GM23338 (cell line): ENCODE data around the gene DGKB.

ENCODE experiments used
- EZH2 ChIP-seq: fragments of 200-600 bp; sonication (generic); IDR thresholded peaks from one replicate; pipeline ENCODE4 v1.8.0; 2017; ENCODE audit warnings: antibody characterized with exemption, mild to moderate bottlenecking, low read depth; ENCODE audit not compliant: unreplicated experiment
- EZH2phosphoT487 ChIP-seq: fragments of 200-600 bp; sonication (generic); IDR thresholded peaks from one replicate; pipeline ENCODE4 v1.8.1; 2018; ENCODE audit warnings: antibody characterized with exemption; ENCODE audit not compliant: unreplicated experiment
- POLR2AphosphoS5 ChIP-seq: IDR thresholded peaks from 2 replicates; pipeline ENCODE4 v1.6.1; 2016; ENCODE audit warnings: antibody characterized with exemption, low read depth
- STAT1 ChIP-seq: IDR thresholded peaks from one replicate; pipeline ENCODE4 v1.6.1; 2016; ENCODE audit warnings: antibody characterized with exemption; ENCODE audit not compliant: unreplicated experiment
- TF ChIP-seq, protein P1 (sequence below), 2 experiments: fragments of 200-600 bp in 1 of 2; sonication (generic) in 1 of 2; conservative IDR thresholded peaks; 2 replicates each; pipeline versions ENCODE4 v1.5.1 to v1.6.1; 2016 to 2017; ENCODE audit warnings: antibody characterized with exemption in 2 of 2, low read depth in 2 of 2, mild to moderate bottlenecking in 2 of 2, moderate library complexity in 1 of 2
- TF ChIP-seq, protein P2 (sequence below): IDR thresholded peaks from one replicate; pipeline ENCODE4 v1.6.1; 2018; ENCODE audit warnings: antibody characterized with exemption; ENCODE audit not compliant: unreplicated experiment
- TF ChIP-seq, protein P3 (sequence below): IDR thresholded peaks from 2 replicates; pipeline ENCODE4 v1.6.1; 2016; ENCODE audit warnings: antibody characterized with exemption

DNA sequence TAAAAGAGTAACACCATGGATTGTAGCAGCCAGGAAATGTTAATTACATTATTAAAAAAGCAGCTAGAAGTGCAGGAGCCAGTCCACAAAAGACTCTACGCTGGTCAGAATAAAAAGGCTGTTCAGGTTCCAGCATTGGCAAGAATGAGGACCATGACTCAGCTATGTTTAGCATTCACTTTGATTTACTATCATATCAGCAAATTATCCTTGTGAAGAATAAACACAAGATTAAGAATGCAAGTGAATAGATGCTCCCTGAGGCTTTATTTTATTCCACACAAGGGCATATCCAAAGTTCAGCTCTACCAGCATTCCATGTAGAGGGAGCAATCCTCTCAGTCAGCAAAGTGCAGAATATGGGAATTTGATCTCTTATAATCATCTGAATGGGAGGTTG is 13.6 kb downstream of the DGKB start:
- TF ChIP-seq, protein P1, sequence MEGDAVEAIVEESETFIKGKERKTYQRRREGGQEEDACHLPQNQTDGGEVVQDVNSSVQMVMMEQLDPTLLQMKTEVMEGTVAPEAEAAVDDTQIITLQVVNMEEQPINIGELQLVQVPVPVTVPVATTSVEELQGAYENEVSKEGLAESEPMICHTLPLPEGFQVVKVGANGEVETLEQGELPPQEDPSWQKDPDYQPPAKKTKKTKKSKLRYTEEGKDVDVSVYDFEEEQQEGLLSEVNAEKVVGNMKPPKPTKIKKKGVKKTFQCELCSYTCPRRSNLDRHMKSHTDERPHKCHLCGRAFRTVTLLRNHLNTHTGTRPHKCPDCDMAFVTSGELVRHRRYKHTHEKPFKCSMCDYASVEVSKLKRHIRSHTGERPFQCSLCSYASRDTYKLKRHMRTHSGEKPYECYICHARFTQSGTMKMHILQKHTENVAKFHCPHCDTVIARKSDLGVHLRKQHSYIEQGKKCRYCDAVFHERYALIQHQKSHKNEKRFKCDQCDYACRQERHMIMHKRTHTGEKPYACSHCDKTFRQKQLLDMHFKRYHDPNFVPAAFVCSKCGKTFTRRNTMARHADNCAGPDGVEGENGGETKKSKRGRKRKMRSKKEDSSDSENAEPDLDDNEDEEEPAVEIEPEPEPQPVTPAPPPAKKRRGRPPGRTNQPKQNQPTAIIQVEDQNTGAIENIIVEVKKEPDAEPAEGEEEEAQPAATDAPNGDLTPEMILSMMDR (conservative IDR thresholded peaks at IDR 0.05; ENCODE audit: low read depth in 2 of 2), result no peak
- TF ChIP-seq, protein P2, sequence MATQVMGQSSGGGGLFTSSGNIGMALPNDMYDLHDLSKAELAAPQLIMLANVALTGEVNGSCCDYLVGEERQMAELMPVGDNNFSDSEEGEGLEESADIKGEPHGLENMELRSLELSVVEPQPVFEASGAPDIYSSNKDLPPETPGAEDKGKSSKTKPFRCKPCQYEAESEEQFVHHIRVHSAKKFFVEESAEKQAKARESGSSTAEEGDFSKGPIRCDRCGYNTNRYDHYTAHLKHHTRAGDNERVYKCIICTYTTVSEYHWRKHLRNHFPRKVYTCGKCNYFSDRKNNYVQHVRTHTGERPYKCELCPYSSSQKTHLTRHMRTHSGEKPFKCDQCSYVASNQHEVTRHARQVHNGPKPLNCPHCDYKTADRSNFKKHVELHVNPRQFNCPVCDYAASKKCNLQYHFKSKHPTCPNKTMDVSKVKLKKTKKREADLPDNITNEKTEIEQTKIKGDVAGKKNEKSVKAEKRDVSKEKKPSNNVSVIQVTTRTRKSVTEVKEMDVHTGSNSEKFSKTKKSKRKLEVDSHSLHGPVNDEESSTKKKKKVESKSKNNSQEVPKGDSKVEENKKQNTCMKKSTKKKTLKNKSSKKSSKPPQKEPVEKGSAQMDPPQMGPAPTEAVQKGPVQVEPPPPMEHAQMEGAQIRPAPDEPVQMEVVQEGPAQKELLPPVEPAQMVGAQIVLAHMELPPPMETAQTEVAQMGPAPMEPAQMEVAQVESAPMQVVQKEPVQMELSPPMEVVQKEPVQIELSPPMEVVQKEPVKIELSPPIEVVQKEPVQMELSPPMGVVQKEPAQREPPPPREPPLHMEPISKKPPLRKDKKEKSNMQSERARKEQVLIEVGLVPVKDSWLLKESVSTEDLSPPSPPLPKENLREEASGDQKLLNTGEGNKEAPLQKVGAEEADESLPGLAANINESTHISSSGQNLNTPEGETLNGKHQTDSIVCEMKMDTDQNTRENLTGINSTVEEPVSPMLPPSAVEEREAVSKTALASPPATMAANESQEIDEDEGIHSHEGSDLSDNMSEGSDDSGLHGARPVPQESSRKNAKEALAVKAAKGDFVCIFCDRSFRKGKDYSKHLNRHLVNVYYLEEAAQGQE, result no peak
- TF ChIP-seq EZH2phosphoT487 (no peak), STAT1 (no peak), POLR2AphosphoS5 (no peak), EZH2 (no peak)
- TF ChIP-seq, protein P3, sequence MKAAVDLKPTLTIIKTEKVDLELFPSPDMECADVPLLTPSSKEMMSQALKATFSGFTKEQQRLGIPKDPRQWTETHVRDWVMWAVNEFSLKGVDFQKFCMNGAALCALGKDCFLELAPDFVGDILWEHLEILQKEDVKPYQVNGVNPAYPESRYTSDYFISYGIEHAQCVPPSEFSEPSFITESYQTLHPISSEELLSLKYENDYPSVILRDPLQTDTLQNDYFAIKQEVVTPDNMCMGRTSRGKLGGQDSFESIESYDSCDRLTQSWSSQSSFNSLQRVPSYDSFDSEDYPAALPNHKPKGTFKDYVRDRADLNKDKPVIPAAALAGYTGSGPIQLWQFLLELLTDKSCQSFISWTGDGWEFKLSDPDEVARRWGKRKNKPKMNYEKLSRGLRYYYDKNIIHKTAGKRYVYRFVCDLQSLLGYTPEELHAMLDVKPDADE, result no peak
